ENCODE results near the gene CLCN6. TPM values are rescaled to one million over a fixed set of nuclear protein-coding genes. Genes with fewer than 3 reads are reported as not detected.

The CLCN6 gene
- polyA plus RNA-seq, 1 donor (not counting 4 experiments of a cell fraction or from before 2014, with no cell fraction given): 7.4 TPM

DNA sequence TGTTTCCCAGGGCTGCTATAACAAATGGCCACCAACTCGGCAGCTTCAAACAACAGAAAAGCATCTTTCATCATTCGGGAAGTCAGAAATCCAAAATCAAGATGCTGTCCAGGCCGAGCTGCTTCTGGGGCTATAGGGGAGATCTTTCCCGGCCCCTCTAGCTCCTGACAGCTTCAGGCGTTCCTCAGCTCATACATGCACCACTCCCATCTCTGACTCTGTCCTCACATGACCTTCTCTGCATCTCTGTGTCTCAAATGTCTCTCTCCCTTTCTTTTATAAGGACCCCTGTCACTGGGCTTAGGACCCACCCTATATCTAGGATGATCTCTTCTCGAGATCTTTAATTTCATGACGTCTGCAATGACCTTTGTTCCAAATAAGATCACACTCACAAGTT, 66.6 kb downstream of the CLCN6 start:
- H4K20me1 ChIP-seq (ENCODE audit: control insufficient read depth, extremely low read depth, insufficient read depth, low read length): no peaks in the 10 kb centered on the region
- DNase-seq (ENCODE audit: low read depth, low spot score): no peak
- no peak overlapping the region for H3K4me3 ChIP-seq (ENCODE audit: control insufficient read depth in 2 of 3, extremely low read depth in 1 of 3, insufficient read depth in 2 of 3, low read depth in 1 of 3, low read length in 3 of 3)
- TF ChIP-seq EZH2 (IDR thresholded peaks at IDR 0.05; ENCODE audit: low read length): no peak
- TF ChIP-seq, protein P1, sequence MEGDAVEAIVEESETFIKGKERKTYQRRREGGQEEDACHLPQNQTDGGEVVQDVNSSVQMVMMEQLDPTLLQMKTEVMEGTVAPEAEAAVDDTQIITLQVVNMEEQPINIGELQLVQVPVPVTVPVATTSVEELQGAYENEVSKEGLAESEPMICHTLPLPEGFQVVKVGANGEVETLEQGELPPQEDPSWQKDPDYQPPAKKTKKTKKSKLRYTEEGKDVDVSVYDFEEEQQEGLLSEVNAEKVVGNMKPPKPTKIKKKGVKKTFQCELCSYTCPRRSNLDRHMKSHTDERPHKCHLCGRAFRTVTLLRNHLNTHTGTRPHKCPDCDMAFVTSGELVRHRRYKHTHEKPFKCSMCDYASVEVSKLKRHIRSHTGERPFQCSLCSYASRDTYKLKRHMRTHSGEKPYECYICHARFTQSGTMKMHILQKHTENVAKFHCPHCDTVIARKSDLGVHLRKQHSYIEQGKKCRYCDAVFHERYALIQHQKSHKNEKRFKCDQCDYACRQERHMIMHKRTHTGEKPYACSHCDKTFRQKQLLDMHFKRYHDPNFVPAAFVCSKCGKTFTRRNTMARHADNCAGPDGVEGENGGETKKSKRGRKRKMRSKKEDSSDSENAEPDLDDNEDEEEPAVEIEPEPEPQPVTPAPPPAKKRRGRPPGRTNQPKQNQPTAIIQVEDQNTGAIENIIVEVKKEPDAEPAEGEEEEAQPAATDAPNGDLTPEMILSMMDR (optimal IDR thresholded peaks at IDR 0.05 in 1 of 3, IDR thresholded peaks at IDR 0.05 in 1 of 3, conservative IDR thresholded peaks at IDR 0.05 in 1 of 3; ENCODE audit: extremely low read depth in 1 of 3, insufficient read depth in 2 of 3, low read length in 3 of 3): no peak
- no peaks in the 10 kb centered on the region for H3K9me1 ChIP-seq (ENCODE audit: control insufficient read depth, extremely low read depth, insufficient read depth, low read length)
- H3K27ac ChIP-seq (ENCODE audit: control insufficient read depth, insufficient read depth, low read length): no peak overlapping the region
- H3K36me3 ChIP-seq (ENCODE audit: control insufficient read depth in 2 of 2, extremely low read depth in 1 of 2, insufficient read depth in 2 of 2, low read length in 2 of 2): no peaks in the 10 kb centered on the region
- H3K79me2 ChIP-seq (ENCODE audit: control insufficient read depth, insufficient read depth, low read length): no peaks in the 10 kb centered on the region
- H3K9me3 ChIP-seq (ENCODE audit: control insufficient read depth, low read depth, low read length): no peaks in the 10 kb centered on the region
- no peaks in the 10 kb centered on the region for H3K4me1 ChIP-seq (ENCODE audit: control insufficient read depth, extremely low read depth, insufficient read depth, low read length)
- H3K4me2 ChIP-seq (ENCODE audit: control insufficient read depth, extremely low read depth, insufficient read depth, low read depth, low read length): no peak overlapping the region
- no peak for FAIRE-seq
- peaks cover 15% of the 10 kb centered on the region for H3K27me3 ChIP-seq (ENCODE audit: control insufficient read depth, extremely low read depth, insufficient read depth, low read length)
- H2AFZ ChIP-seq (ENCODE audit: control insufficient read depth, low read length): no peak overlapping the region
- no peak overlapping the region for H3K9ac ChIP-seq (ENCODE audit: control insufficient read depth, extremely low read depth, insufficient read depth, low read length)
- dilution Hi-C loops (cut with MboI; ENCODE audit: extremely low pct_ligation_motif_present, low sequenced_read_pairs): no loop called here

DNA sequence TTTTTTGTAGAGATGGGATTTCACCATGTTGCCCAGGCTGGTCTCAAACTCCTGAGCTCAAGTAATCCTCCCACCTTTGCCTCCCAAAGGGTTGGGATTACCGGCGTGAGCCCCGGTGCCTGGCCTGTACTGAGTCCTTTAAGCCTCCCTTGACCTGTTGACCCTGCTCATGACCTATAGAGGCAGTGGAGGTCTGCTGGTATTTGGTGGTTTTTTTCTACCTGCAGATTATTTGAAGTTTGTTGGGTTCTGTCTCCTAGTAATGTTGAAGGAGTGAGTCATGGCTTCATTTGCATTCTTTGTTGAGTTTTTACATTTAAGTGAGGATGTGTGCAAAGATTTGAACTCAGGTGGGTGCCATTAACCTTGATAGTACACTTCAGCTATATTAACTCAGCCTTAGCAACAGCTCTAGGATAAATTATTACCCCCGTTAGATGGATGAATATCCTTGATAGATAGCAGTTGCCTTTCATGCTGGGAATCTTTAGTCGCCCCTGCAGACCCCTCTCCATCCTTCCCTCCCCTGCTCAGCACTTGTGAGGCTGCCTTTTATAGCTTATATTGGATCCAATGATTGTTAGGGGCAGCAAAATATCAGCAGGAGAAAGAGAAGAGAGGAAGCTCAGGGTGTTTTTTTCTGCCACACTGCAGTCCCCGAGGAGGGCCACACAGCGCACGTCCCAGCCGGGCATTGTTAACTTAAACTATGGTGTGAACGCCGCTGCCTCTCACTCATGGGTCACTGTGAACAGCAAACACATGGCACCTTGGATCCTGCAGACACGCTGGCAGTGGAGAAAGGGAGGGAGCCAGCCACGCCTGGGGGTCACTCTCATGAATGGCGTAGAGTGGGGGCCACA, 67.6 kb downstream of the CLCN6 start:
- no peak overlapping the region for H2AFZ ChIP-seq (ENCODE audit: control insufficient read depth, low read length)
- H3K27ac ChIP-seq (ENCODE audit: control insufficient read depth, insufficient read depth, low read length): no peak overlapping the region
- dilution Hi-C loops (cut with MboI; ENCODE audit: extremely low pct_ligation_motif_present, low sequenced_read_pairs): no loop called here
- H3K9me1 ChIP-seq (ENCODE audit: control insufficient read depth, extremely low read depth, insufficient read depth, low read length): no peaks in the 10 kb centered on the region
- no peaks in the 10 kb centered on the region for H3K9me3 ChIP-seq (ENCODE audit: control insufficient read depth, low read depth, low read length)
- no peak overlapping the region for H3K4me3 ChIP-seq (ENCODE audit: control insufficient read depth in 2 of 3, extremely low read depth in 1 of 3, insufficient read depth in 2 of 3, low read depth in 1 of 3, low read length in 3 of 3)
- no peak overlapping the region for H3K4me2 ChIP-seq (ENCODE audit: control insufficient read depth, extremely low read depth, insufficient read depth, low read depth, low read length)
- FAIRE-seq (no peak), DNase-seq (ENCODE audit: low read depth, low spot score) (no peak)
- no peaks in the 10 kb centered on the region for H3K4me1 ChIP-seq (ENCODE audit: control insufficient read depth, extremely low read depth, insufficient read depth, low read length)
- H4K20me1 ChIP-seq (ENCODE audit: control insufficient read depth, extremely low read depth, insufficient read depth, low read length): no peaks in the 10 kb centered on the region
- H3K36me3 ChIP-seq (ENCODE audit: control insufficient read depth in 2 of 2, extremely low read depth in 1 of 2, insufficient read depth in 2 of 2, low read length in 2 of 2): no peaks in the 10 kb centered on the region
- no peaks in the 10 kb centered on the region for H3K79me2 ChIP-seq (ENCODE audit: control insufficient read depth, insufficient read depth, low read length)
- peaks cover 19% of the 10 kb centered on the region for H3K27me3 ChIP-seq (ENCODE audit: control insufficient read depth, extremely low read depth, insufficient read depth, low read length)
- TF ChIP-seq EZH2 (IDR thresholded peaks at IDR 0.05; ENCODE audit: low read length): no peak
- TF ChIP-seq, protein P1 (optimal IDR thresholded peaks at IDR 0.05 in 1 of 3, IDR thresholded peaks at IDR 0.05 in 1 of 3, conservative IDR thresholded peaks at IDR 0.05 in 1 of 3; ENCODE audit: extremely low read depth in 1 of 3, insufficient read depth in 2 of 3, low read length in 3 of 3): no peak
- H3K9ac ChIP-seq (ENCODE audit: control insufficient read depth, extremely low read depth, insufficient read depth, low read length): no peak overlapping the region

Data from keratinocyte (primary cell).